GM19239 (cell line): ENCODE measurements around the gene RLBP1.
A peak's percentile ranks its signal among the peaks of the same experiment; 100 is the strongest.
"Not testable (repeated sequence)": the region's sequence is repeated elsewhere in the genome, so short reads cannot be mapped to it uniquely, and the experiment has no call there.

ENCODE experiments used
- DNase-seq: peaks from one replicate; pipeline ENCODE4 v3.0.0; 2011; ENCODE audit warnings: low spot score; ENCODE audit not compliant: insufficient read length
- FAIRE-seq: peaks from 2 replicates; lab custom pipeline; 2011; peaks lifted over from hg19 to GRCh38; lab: Jason Lieb, UNC

The RLBP1 gene

DNA sequence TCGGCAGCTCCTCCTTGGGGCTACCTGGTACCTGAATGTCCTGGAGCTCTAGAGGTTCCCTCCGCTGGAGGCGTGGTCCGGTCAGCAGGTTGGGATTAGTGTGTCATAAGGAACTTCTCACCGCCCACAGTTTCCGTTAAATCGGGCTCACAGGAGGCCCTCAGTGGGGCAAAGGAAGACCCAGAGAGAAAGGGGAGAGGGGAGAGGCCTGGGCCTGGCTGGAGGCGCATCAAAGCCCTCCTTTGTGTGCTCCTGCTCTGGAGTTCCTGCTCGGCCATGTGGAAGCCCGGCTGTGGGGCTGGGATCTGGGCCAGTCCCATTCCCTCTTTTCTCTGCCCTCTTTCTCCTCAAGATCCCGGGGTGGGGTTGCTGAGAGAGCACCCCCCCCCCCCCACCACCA lies at the start of gene RLBP1:
Gene RLBP1 (minus strand): TSS at position 37 of the 400 bp plus-strand sequence. CDS start 2,604 bp downstream, outside the sequence.
- FAIRE-seq: no peak
- DNase-seq: no peak

DNA sequence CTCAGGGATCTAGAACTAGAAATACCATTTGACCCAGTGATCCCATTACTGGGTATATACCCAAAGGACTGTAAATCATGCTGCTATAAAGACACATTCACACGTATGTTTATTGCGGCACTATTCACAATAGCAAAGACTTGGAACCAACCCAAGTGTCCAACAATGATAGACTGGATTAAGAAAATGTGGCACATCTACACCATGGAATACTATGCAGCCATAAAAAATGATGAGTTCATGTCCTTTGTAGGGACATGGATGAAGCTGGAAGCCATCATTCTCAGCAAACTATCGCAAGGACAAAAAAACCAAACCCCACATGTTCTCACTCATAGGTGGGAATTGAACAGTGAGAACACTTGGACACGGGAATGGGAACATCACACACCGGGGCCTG lies 28.8 kb upstream of the RLBP1 start:
- not testable (repeated sequence) for FAIRE-seq

DNA sequence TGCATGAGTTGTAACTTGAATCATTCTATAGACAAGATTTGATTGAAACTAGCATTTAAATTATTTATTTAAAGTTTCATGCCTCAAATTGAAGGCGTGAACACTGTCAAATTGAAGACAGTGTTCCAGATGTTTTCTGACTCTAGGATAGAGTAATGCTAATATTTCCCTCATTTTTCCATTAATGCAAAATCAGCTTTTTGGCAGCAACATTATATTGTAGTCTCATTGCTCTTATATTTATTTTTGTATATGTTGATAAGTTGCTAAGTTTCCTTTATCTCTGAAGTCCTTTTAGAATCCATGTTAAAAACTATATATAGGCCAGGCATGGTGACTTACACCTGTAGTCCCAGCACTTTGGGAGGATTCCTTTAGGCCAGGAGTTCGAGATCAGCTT lies 27.2 kb upstream of the RLBP1 start:
- no peak for DNase-seq
- no peak for FAIRE-seq

More for the DNA sequence above, 28.8 kb upstream of the RLBP1 start:
- DNase-seq: not testable (repeated sequence)

DNA sequence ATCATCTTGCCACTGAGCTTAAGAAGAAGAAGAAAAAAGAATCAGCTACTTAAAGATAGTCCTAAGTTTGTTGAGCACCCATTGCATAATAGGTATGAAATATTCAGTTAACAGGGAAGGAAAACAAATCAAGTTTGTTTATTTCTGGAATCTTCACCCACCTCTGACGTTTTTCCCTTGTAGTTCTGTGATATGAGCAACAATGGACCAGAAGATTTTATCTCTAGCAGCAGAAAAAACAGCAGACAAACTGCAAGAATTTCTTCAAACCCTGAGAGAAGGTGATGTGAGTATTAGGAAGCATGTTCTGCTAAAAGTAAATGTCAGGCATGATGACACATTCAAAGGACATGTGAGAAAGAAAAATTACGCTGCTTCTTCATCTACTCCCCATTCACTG lies 26.1 kb upstream of the RLBP1 start:
- no peak for DNase-seq
- no peak for FAIRE-seq

DNA sequence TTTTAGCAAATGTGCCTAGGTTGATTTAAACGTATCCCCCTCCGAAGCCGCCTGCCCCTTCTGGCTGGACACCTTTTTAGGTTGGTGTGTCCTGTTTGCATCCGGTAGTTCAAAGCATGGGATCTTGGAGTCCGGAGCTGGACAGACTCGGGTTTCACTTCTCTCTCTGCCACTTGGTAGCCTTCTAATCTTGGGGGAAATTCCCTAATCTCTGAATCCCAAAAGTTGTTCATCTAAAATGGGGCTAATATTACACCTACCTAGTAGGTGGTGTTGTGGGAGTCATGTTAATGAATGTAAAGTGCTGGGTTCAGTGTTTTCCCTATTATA lies 23.2 kb upstream of the RLBP1 start:
- DNase-seq (no peak), FAIRE-seq (peak; percentile 81)

DNA sequence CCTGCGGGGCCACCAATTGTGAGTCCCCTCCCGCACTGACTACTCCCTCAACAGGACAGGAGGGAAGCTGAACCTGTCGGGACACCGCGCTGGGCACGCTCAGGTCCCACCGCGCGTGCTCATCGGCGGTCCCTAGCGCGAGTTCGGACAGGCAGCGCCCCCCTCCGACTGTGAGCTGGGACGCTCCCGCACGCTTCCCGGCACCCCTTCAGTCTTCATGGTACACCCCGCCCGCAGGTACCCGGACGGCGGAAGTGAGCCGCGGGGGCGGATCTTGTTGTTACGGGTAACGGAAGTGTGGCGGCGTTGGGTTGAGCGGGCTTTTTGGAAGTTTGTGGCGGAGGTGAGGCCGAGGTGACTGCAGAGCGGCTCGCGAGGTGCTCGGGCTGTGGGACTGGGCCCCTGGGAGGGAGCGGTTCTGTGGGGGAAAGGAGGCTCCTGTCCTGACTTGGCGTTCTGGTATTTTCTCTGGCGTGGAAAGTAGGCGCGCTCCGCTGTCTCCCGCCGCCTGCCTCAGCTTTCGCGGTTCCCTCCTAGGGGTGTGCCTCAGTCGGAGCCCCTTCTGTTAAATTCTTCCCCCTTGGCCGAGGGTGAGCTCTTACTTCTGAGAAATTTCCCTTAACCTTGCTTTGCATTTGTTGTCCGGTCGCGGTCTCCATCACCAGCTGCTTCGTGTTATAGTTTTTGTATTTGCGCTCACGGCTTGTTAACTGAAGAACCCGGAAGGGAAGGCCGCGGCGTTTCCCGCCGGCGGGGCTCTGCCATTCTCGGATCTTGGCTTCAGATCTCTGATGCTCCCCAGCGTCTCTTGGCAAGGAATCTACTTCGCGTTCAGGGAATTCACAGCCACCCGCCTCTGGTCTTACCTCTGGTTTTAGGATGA lies 22.6 kb upstream of the RLBP1 start, which contains the start of gene FANCI:
Gene FANCI (plus strand): TSS at position 289 of the 883 bp plus-strand sequence. CDS start 3,669 bp downstream, outside the sequence.
- FAIRE-seq: peak; percentile 88
- peak; percentile 80 for DNase-seq

DNA sequence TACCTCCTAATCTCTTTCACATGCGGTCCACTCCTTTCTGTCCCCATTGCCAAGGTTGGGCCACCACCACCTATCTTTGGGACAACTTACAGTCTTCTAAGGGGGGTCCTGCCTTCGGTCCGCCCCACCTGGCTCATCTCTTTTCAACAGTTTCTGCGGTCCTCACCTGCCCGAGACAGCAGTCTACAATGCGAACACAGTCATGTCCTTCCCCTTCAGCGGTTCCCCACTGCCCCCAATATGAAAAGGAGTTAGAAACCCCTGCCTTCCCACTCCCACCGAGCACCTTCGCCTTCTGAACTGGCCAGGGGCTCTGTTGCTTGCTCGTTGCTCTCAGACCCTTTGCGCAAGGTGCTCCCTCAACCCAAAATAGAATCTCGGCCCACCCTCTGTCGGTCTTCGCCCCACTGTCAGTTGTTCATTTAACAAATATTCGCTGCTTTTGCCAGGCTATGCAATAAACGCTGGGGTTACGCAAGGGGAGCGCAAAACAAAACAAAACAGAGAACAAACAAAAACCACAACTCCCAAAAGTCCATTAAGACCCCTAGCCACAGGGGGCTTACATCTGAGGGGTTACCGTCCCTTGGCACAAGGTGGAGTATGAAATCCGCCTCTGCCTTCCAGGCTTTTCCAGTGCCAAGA lies 21.8 kb upstream of the RLBP1 start:
- FAIRE-seq: no peak
- DNase-seq: no peak

DNA sequence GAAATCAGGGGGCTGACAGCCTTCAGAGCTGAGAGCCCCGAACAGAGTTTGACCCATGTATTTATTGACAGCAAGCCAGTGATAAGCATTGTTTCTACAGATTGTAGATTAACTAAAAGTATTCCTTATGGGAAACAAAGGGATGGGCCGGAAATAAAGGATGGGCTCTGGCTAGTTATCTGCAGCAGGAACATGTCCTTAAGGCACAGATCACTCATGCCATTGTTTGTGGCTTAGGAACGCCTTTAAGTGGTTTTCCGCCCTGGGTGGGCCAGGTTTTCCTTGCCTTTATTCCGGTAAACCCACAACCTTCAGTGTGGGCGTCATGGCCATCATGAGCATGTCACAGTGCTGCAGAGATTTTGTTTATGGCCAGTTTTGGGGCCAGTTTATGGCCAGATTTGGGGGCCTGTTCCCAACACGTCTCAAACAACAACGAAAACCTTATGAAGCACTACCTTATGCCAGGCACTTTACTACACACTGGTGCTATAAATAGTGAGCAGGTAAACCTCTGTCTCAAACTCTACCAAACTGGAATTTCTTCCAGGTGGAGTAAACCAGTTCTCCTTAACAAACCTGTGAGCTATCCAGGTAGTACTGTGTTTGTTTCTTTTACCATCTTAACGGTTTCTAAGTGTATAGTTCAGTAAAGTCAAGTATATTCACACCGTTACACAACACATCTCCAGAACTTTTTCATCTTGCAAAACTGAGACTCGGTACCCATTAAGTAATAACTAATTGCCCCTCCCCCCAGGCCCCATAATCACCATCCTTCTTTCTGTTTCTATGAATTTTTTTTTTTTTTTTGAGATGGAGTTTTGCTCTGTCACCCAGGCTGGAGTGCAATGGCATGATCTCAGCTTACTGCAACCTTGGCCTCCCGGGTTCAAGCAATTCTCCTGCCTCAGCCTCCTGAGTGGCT lies 18.8 kb upstream of the RLBP1 start:
- FAIRE-seq, DNase-seq: not testable (repeated sequence)

DNA sequence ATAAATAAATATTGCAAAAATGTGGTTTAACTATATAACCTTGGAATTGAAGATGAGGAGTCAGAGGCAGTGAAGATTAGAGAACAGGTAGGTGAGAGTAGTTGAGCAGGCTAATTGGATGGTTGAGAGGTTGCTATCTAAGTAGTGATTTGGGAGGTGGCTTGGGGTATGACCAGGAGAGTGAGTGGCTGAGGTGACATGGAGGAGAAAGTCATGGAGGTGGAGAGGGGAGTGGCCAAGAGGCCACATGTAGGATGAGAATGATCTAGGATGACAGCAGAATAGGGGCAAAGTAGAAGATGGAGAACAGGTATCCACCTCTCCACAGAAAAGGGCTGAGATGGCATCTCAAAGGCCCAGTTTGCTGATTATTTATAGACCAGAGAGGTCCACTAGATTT lies 10.5 kb upstream of the RLBP1 start:
- DNase-seq (no peak), FAIRE-seq (no peak)

DNA sequence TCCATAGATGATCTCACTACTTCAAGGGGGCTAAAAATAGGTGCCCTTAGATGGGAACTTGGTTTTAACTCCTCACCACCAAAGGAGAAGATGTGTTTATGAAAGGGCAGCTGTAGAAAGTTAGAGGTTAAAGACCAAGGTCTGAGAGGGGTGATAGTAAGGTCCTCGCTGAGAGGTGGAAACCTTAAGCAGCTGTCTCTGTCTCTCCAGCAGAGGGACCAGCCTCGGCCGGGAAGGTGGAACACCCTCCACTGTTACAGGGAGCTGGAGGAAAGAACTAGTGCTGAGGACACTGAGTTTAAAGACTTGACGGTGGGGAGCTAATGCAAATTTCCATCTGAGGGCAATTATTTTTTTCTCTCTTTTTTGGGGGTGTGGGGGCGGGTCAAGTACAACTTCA lies 8.9 kb upstream of the RLBP1 start:
- no peak for DNase-seq
- no peak for FAIRE-seq

DNA sequence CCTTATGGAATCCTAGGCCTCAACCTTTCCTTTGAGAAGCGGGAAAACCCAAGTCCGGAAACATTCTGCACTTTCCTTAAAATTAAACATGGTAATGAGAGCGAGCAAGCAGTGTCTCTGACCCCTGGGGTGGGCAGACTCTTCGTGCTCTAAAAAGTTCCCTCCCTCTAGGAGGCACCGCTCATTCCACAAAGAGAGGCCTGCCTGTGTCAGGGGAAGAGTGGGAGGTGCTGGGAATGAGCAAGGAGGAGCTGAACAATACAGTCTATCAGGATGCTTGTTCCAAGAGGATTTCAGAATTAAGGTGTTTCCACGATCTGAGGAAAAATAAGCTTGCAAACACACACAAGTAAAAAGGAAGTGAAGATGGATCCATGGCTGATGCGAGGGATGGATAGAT lies 6.0 kb upstream of the RLBP1 start:
- no peak for DNase-seq
- no peak for FAIRE-seq

DNA sequence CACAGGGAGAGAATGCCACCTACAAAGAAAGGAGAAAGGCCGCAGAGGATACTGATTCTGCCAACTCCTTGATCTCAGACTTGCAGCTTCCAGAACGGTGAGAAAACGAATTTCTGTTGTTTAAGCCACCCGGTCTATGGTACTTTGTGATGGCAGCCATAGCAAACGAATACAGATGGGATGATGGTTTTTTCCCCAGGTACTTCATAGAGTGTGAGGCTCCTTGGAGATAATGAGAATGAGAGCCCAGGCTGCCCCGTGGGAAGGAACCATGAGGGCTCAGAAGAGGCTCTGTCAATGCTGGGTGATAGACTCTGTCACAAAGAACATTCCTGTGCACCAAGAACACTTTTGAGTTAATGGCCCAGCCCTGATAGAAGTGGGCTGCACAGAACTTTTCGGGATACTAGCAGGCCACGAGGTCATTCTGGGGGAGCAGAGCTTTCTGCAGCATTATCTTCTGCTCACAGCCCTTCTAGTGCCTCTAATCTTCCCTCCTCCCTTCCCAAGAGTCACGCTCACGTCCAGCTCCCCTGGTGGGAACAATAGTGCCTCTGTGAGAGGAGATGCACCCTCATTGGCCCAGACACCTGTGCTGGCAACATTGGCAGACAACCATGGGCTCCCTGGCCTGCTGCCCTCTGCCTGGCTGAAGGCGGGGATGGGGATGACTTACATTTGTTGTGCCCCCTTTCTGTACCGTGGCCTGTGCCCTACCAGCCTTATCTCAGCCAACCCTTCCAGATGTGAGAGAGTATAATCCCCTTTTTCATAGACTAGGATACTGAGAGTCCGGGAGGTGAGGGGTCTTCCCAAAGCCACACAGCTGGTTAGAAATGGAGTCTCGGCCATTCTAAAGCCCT lies 5.2 kb upstream of the RLBP1 start:
- no peak for DNase-seq
- FAIRE-seq: no peak

DNA sequence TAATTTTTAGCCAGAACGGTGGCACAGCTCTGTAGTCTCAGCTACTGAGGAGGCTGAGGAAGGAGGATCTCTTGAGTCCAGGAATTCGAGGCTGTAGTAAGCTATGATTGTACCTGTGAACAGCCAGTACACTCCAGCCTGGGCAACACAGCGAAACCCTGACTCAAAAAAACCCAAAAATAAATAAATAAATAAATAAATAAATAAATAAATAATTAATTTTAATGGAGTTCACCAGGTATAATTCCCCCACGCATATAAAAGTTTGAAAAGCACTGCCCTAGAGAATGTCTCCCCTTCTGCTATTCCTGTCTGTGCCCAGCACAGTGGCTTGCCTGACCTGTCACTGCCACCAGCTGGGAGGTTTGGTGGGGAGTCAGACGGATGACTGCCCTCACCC lies 4.2 kb upstream of the RLBP1 start:
- FAIRE-seq (no peak), DNase-seq (no peak)

DNA sequence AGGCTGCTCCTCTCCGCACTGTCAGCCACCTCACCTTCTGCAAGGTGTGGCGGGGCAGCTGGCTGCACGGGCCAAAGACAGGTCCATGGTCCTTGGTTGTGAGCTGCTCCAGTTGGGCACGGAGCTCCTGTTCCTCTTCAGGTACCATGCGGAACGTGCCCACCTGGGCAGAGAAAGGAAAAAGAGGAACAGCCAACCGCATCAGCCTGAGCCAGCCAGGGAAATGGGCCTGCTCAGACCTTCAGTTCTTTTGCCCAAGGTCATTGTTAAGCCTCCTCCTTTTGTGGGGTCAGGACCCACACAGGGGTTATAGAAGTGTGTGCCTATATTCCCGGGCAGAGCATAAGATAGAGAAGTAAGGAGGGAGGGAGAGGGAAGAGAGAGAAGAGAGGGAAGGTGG lies 2.8 kb downstream of the RLBP1 start:
- no peak for DNase-seq
- FAIRE-seq: no peak

DNA sequence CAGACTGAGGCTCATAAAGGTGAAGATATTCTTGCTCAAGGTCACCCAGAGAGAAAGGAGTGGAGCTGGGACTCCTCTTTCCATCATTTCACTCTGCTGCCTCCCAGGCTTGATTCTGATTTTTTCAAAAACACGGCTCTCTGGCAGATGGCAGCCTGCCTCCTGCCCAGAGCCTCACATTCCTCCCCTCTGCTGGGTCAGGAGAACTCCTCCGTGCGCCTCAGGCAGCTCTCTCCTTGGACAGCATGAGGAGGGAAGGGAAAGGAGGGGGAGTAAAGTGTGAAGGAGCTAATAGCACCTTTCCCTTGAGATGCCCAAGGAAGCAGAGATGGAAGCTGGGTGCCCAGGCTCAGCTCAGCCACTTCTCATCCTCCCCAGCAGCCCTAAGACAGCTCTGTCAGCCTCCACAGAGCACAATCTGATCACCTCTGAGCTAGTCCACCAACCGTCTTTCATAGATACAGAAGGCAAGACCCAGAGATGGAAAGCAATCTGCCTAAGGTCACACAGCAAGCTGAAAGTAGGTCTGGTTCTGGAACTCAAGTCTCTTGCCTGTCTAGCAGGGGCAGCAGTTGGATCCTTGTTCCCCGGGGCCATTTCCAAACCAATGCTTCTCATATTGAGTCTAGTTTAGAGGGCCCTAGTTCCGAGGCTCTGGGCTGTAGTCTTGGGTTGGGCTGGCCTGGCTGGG lies 3.5 kb downstream of the RLBP1 start:
- DNase-seq (no peak), FAIRE-seq (no peak)

DNA sequence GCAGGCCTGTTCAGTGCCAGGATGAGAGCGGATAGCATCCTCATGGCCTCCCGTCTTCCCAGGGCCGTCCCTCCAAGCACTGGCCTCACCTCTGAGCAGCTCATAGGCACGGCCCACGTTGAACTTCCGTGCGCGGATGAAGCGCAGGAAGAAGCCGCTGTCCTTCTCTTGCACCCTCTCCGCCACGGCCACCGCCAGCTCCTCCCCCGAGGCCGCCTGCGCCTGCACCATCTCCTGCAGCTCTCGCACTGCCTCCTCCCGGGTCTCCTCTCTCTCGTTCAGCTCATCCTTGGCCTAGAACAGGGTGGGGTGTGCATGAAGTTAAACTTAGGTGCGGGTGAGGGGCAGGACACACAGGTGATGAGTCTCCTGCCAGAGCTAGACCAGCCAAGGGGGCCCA lies 4.3 kb downstream of the RLBP1 start:
- no peak for DNase-seq
- no peak for FAIRE-seq

DNA sequence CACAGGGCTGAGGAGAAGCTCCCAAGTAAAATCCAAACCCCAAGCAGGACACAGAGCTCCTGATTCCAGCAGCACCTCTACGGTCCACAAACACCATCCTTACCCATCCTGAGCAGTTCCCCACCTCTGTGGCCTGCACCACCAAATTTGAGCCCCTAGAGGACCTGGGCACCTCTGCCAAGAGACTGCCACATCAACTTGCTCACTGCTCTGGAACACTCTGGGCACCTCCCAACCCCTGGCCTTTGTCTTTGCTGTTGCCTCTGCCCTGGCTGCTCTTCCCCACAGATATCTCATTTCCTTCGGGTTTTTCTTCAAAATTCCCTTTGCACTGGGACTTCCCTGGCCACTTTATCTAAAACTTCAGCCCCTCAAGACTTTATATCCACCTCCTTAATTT lies 5.8 kb downstream of the RLBP1 start:
- no peak for FAIRE-seq
- no peak for DNase-seq

DNA sequence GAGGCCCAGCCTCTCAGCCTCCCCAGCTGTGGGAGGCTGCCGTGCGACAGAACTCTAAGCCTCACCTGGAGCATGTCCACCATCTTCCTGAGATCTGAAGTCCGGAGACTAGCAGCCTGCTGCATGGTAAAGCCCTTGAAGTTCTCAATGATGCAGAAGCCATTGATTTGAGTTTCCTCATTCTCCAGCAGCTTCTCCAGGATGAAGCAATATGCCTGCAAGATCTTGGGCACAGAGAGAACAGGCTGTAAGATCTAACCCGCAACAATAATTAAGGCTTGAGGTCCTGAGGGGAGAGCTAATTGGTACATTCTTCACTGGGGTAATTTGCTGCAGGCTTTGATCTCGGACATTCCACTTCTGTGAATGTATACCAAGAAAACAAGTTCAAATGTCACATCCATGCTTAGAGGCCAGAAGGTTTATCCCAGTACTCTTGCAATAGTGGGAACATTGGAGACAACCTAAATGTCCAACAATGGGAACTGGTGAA lies 9.7 kb downstream of the RLBP1 start:
- DNase-seq (no peak), FAIRE-seq (no peak)

DNA sequence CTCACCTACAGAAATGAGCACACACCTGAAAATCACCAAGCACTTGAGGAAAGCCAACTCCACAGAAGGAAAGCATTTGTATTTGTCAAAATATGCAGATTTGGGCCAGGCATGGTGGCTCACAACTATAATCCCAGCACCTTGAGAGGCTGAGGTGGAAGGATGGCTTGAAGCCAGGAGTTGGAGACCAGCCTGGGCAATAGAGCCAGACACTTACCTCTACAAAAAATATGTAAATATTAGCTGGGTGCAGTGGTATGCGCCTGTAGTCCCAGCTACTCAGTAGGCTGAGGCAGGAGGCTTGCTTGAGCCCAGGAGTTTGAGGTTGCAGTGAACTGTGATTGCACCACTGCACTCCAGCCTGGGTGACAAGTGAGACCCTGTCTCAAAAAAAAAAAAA lies 12.3 kb downstream of the RLBP1 start:
- FAIRE-seq: no peak
- no peak for DNase-seq
